HepG2 (cell line): ENCODE measurements around the gene INF2. TPM values are rescaled to one million over a fixed set of nuclear protein-coding genes. Genes with fewer than 3 reads are reported as not detected.

Experiments used
- HNF1B ChIP-seq: sonication (generic); formaldehyde crosslinking; IDR thresholded peaks from 2 replicates; pipeline ENCODE4 v1.5.1; 2020; ENCODE audit warnings: mild to moderate bottlenecking, moderate library complexity, missing genetic modification reagents
- NAIF1 ChIP-seq: sonication (generic); formaldehyde crosslinking; IDR thresholded peaks from 2 replicates; pipeline ENCODE4 v1.5.0; 2020; ENCODE audit warnings: mild to moderate bottlenecking, missing genetic modification reagents, borderline replicate concordance
- PBX3 ChIP-seq: sonication (generic); formaldehyde crosslinking; IDR thresholded peaks from 2 replicates; pipeline ENCODE4 v1.8.1; 2023; ENCODE audit warnings: missing genetic modification reagents, inconsistent platforms, borderline replicate concordance
- PTBP1 ChIP-seq: fragments of 200-400 bp; formaldehyde crosslinking; IDR thresholded peaks from 2 replicates; pipeline ENCODE4 v1.6.1; 2018; ENCODE audit warnings: low read length, low read depth; ENCODE audit not compliant: poor library complexity, severe bottlenecking
- RBFOX2 ChIP-seq: fragments of 200-400 bp; formaldehyde crosslinking; IDR thresholded peaks from 2 replicates; pipeline ENCODE4 v1.6.1; 2017; ENCODE audit warnings: low read depth, mild to moderate bottlenecking, low read length
- ZBTB2 ChIP-seq: sonication (generic); formaldehyde crosslinking; IDR thresholded peaks from 2 replicates; pipeline ENCODE4 v1.8.0; 2022; ENCODE audit warnings: low read depth, missing genetic modification reagents
- ZBTB38 ChIP-seq: sonication (generic); formaldehyde crosslinking; IDR thresholded peaks from 2 replicates; pipeline ENCODE4 v1.5.1; 2020; ENCODE audit warnings: mild to moderate bottlenecking, missing genetic modification reagents
- ZBTB49 ChIP-seq: sonication (generic); formaldehyde crosslinking; IDR thresholded peaks from 2 replicates; pipeline ENCODE4 v1.4.0; 2020; ENCODE audit warnings: missing genetic modification reagents, borderline replicate concordance
- ZFP41 ChIP-seq: sonication (generic); formaldehyde crosslinking; IDR thresholded peaks from 2 replicates; pipeline ENCODE4 v1.4.0; 2020; ENCODE audit warnings: mild to moderate bottlenecking, missing genetic modification reagents, borderline replicate concordance
- ZNF180 ChIP-seq: sonication (generic); formaldehyde crosslinking; IDR thresholded peaks from 2 replicates; pipeline ENCODE4 v1.4.0; 2020; ENCODE audit warnings: low read depth, missing genetic modification reagents, borderline replicate concordance
- ZNF318 ChIP-seq: sonication (generic); formaldehyde crosslinking; IDR thresholded peaks from 2 replicates; pipeline ENCODE4 v1.4.0; 2020; ENCODE audit warnings: mild to moderate bottlenecking, missing genetic modification reagents
- ZNF331 ChIP-seq: sonication (generic); formaldehyde crosslinking; IDR thresholded peaks from 2 replicates; pipeline ENCODE4 v1.4.0; 2020; ENCODE audit warnings: missing genetic modification reagents
- polyA plus RNA-seq, 8 experiments: library from polyadenylated mRNA; depleted of rRNA in 3 of 8; stranded (reverse) in 7 of 8; unstranded in 1 of 8; fragments of >200 nt; fragmentation: Illumina TruSeq in 4 of 8; extraction: Trizol in 4 of 8; gene quantifications; 2 replicates each; pipeline versions ENCODE4 v1.2.1 to v1.2.3, GENCODE V29; 2011 to 2016; ENCODE audit warnings: low read depth in 4 of 8, missing spikeins in 1 of 8, mixed read lengths in 1 of 8; ENCODE audit not compliant: insufficient read depth in 1 of 8
- total RNA-seq, 5 experiments: library from RNA; depleted of rRNA; stranded (reverse); fragments of >200 nt; fragmentation: Illumina TruSeq; extraction: Trizol; gene quantifications; 2 replicates each; pipeline ENCODE4 v1.2.3, GENCODE V29; 2016; ENCODE audit warnings: low read depth in 1 of 5

INF2 gene
- total and polyA plus RNA-seq, 2 of the 13 experiments (the other 11 are each of a cell fraction or from before 2014, with no cell fraction given), result 16.4 to 26.4 TPM

GRCh38 chr14:104732931-104733681 is 43.7 kb downstream of the INF2 start (continued):
- TF ChIP-seq HNF1B (CRISPR knock-in tag) (0 out of 2 replicates have a peak, but pooled peaks have one; percentile 25), PTBP1 (no peak), NAIF1 (CRISPR knock-in tag) (no peak), ZBTB38 (CRISPR knock-in tag) (peak; percentile 68; the same call in 1 of the 2 replicates), ZNF331 (CRISPR knock-in tag) (no peak), ZNF180 (CRISPR knock-in tag) (no peak), ZBTB49 (CRISPR knock-in tag) (no peak), ZNF318 (CRISPR knock-in tag) (no peak), PBX3 (CRISPR knock-in tag) (no peak), ZBTB2 (CRISPR knock-in tag) (no peak), RBFOX2 (no peak), ZFP41 (CRISPR knock-in tag) (no peak)
